ENCODE data around the gene GRHPR.
"Not testable (repeated sequence)": the region's sequence is repeated elsewhere in the genome, so short reads cannot be mapped to it uniquely, and the experiment has no call there.

The GRHPR gene

DNA sequence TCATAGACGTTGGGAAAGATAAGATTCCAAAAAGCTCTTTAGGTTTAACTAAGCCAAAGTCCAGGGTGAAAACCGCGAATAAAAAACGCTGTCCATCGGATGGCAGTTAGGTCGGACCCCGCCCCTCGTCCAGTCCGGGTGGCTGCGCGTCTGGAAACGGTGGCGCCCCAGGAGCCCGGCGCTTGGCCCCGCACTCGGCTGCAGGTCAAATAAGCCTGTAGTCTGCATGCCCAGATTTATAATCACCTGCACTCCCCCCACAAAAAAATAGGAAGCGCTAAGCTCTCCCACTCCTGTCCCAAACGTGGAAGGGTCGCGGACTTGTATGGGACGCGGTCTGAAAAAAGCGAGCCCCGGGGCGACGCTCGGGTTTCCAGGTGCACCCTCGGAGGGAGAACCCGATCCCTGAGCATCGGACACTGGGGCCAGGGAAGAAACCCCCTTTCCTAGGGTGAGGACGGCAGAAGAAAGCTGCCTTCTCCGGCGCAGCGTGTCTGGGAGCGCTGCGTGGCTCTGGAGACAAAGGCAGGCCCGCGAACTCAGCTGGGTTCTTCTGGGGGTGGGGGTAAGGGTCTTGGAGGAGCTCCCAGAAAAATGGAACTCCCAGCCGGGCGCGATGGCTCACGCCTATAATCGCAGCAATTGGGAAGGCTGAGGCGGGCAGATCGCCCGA lies 43.7 kb downstream of the GRHPR start:
- Histone ChIP-seq H3K36me3 (ENCODE audit: control insufficient read depth, insufficient read depth, low read length) (peaks cover 9% of the 10 kb centered on the region), H3K27ac (ENCODE audit: low read depth, low read length, severe bottlenecking) (peak overlapping the region; percentile 99), H3K4me1 (ENCODE audit: control insufficient read depth, insufficient read depth, low read length, poor library complexity, severe bottlenecking) (peaks cover 15% of the 10 kb centered on the region), H3K4me3 (ENCODE audit: extremely low read depth, insufficient read depth, low read length, poor library complexity, severe bottlenecking) (peak overlapping the region; percentile 76), H3K9me3 (ENCODE audit: control insufficient read depth, low read length) (no peaks in the 10 kb centered on the region)
- 0 to 1% methylated on average over 33 to 43 of the region's 47 CpGs for WGBS, 2 experiments (ENCODE audit: insufficient coverage in 2 of 2)

DNA sequence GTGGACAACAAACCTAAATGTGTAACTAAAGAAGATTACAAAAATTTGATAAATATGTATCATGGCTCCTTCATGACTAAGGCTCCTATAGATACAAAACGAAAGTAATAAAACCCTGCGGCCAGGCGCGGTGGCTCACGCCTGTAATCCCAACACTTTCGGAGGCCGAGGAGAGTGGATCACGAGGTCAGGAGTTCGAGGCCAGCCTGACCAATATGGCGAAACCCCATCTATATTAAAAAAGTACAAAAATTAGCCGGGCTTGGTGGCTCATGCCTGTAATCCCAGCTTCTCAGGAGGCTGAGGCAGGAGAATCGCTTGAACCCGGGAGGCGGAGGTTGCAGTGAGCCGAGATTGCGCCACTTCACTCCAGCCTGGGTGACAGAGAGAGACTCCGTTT lies 45.0 kb downstream of the GRHPR start:
- H3K36me3 ChIP-seq (ENCODE audit: control insufficient read depth, insufficient read depth, low read length); H3K4me3 ChIP-seq (ENCODE audit: extremely low read depth, insufficient read depth, low read length, poor library complexity, severe bottlenecking); H3K9me3 ChIP-seq (ENCODE audit: control insufficient read depth, low read length); H3K27ac ChIP-seq (ENCODE audit: low read depth, low read length, severe bottlenecking): not testable (repeated sequence)
- peaks cover 23% of the 10 kb centered on the region for H3K4me1 ChIP-seq (ENCODE audit: control insufficient read depth, insufficient read depth, low read length, poor library complexity, severe bottlenecking)
- WGBS, 2 experiments (ENCODE audit: insufficient coverage in 2 of 2) = 95 to 98% methylated on average over 13 of the region's 17 CpGs

GRCh38 chr9:37468620-37469019 lies 46.1 kb downstream of the GRHPR start:
- Histone ChIP-seq H3K9me3 (ENCODE audit: control insufficient read depth, low read length) (no peaks in the 10 kb centered on the region), H3K27ac (ENCODE audit: low read depth, low read length, severe bottlenecking) (no peak overlapping the region), H3K36me3 (ENCODE audit: control insufficient read depth, insufficient read depth, low read length) (no peaks in the 10 kb centered on the region), H3K4me3 (ENCODE audit: extremely low read depth, insufficient read depth, low read length, poor library complexity, severe bottlenecking) (no peak overlapping the region), H3K4me1 (ENCODE audit: control insufficient read depth, insufficient read depth, low read length, poor library complexity, severe bottlenecking) (peaks cover 15% of the 10 kb centered on the region)
- 94 to 100% methylated on average over 5 of the region's 6 CpGs for WGBS, 2 experiments (ENCODE audit: insufficient coverage in 2 of 2)

GRCh38 chr9:37471942-37472684 lies 49.6 kb downstream of the GRHPR start:
- Histone ChIP-seq H3K4me3 (ENCODE audit: extremely low read depth, insufficient read depth, low read length, poor library complexity, severe bottlenecking) (peak overlapping the region; percentile 7), H3K9me3 (ENCODE audit: control insufficient read depth, low read length) (peaks cover 11% of the 10 kb centered on the region), H3K4me1 (ENCODE audit: control insufficient read depth, insufficient read depth, low read length, poor library complexity, severe bottlenecking) (peaks cover 11% of the 10 kb centered on the region), H3K27ac (ENCODE audit: low read depth, low read length, severe bottlenecking) (peak overlapping the region; percentile 99), H3K36me3 (ENCODE audit: control insufficient read depth, insufficient read depth, low read length) (no peaks in the 10 kb centered on the region)
- 33 to 34% methylated on average over 4 of the region's 7 CpGs for WGBS, 2 experiments (ENCODE audit: insufficient coverage in 2 of 2)

- not testable (repeated sequence) for H3K27ac ChIP-seq (ENCODE audit: low read depth, low read length, severe bottlenecking); H3K4me3 ChIP-seq (ENCODE audit: extremely low read depth, insufficient read depth, low read length, poor library complexity, severe bottlenecking); H3K36me3 ChIP-seq (ENCODE audit: control insufficient read depth, insufficient read depth, low read length)
- Histone ChIP-seq H3K9me3 (ENCODE audit: control insufficient read depth, low read length) (peaks cover 11% of the 10 kb centered on the region), H3K4me1 (ENCODE audit: control insufficient read depth, insufficient read depth, low read length, poor library complexity, severe bottlenecking) (peaks cover 11% of the 10 kb centered on the region)
- 33 to 59% methylated on average over 3 to 5 of the region's 6 CpGs for WGBS, 2 experiments (ENCODE audit: insufficient coverage in 2 of 2)
Measured at GRCh38 chr9:37473982-37474381, 51.5 kb downstream of the GRHPR start.

- H3K36me3 ChIP-seq (ENCODE audit: control insufficient read depth, insufficient read depth, low read length) = no peaks in the 10 kb centered on the region
- peaks cover 11% of the 10 kb centered on the region for H3K4me1 ChIP-seq (ENCODE audit: control insufficient read depth, insufficient read depth, low read length, poor library complexity, severe bottlenecking)
- no peak overlapping the region for H3K27ac ChIP-seq (ENCODE audit: low read depth, low read length, severe bottlenecking)
- H3K9me3 ChIP-seq (ENCODE audit: control insufficient read depth, low read length) = peaks cover 11% of the 10 kb centered on the region
- whole genome bisulfite sequencing, 2 experiments (ENCODE audit: insufficient coverage in 2 of 2) = no CpG with 5 or more reads among the region's 3 CpGs
- H3K4me3 ChIP-seq (ENCODE audit: extremely low read depth, insufficient read depth, low read length, poor library complexity, severe bottlenecking) = no peak overlapping the region
Measured at GRCh38 chr9:37474438-37474837, 51.9 kb downstream of the GRHPR start.

DNA sequence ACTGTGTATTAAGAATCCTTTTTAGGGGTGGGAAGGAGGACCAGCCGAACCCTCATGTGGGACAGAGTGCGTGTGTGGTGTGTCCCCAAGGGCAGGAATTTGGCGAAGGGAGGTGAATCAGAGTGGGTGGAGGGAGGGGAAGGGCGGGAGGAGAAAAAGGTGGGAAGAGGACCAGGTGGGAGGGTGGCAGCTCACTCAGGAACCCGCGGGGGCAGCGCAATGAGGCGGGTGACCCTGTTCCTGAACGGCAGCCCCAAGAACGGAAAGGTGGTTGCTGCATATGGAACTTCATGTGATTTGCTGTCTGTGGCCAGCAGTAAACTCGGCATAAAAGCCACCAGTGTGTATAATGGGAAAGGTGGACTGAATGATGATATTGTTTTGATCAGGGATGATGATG lies 54.4 kb downstream of the GRHPR start:
- Histone ChIP-seq H3K9me3 (ENCODE audit: control insufficient read depth, low read length) (peaks cover 11% of the 10 kb centered on the region), H3K36me3 (ENCODE audit: control insufficient read depth, insufficient read depth, low read length) (no peaks in the 10 kb centered on the region), H3K4me3 (ENCODE audit: extremely low read depth, insufficient read depth, low read length, poor library complexity, severe bottlenecking) (no peak overlapping the region), H3K4me1 (ENCODE audit: control insufficient read depth, insufficient read depth, low read length, poor library complexity, severe bottlenecking) (peaks cover 7% of the 10 kb centered on the region), H3K27ac (ENCODE audit: low read depth, low read length, severe bottlenecking) (no peak overlapping the region)
- 93 to 96% methylated on average over 11 of the region's 11 CpGs for WGBS, 2 experiments (ENCODE audit: insufficient coverage in 2 of 2)

DNA sequence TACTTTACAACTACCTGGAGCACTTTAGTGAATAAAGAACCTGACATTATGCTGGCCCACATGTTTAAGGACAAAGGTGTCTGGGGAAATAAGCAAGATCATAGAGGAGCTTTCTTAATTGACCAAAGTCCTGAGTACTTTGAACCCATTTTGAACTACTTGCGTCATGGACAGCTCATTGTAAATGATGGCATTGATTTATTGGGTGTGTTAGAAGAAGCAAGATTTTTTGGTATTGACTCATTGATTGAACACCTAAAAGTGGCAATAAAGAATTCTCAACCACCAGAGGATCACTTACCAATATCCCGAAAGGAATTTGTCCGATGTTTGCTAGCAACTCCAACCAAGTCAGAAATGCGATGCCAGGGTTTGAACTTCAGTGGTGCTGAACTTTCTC lies 54.9 kb downstream of the GRHPR start:
- H3K36me3 ChIP-seq (ENCODE audit: control insufficient read depth, insufficient read depth, low read length); H3K4me1 ChIP-seq (ENCODE audit: control insufficient read depth, insufficient read depth, low read length, poor library complexity, severe bottlenecking); H3K27ac ChIP-seq (ENCODE audit: low read depth, low read length, severe bottlenecking); H3K4me3 ChIP-seq (ENCODE audit: extremely low read depth, insufficient read depth, low read length, poor library complexity, severe bottlenecking): not testable (repeated sequence)
- H3K9me3 ChIP-seq (ENCODE audit: control insufficient read depth, low read length) = peaks cover 11% of the 10 kb centered on the region
- WGBS, 2 experiments (ENCODE audit: insufficient coverage in 2 of 2) = 92% methylated on average over 3 to 4 of the region's 4 CpGs

DNA sequence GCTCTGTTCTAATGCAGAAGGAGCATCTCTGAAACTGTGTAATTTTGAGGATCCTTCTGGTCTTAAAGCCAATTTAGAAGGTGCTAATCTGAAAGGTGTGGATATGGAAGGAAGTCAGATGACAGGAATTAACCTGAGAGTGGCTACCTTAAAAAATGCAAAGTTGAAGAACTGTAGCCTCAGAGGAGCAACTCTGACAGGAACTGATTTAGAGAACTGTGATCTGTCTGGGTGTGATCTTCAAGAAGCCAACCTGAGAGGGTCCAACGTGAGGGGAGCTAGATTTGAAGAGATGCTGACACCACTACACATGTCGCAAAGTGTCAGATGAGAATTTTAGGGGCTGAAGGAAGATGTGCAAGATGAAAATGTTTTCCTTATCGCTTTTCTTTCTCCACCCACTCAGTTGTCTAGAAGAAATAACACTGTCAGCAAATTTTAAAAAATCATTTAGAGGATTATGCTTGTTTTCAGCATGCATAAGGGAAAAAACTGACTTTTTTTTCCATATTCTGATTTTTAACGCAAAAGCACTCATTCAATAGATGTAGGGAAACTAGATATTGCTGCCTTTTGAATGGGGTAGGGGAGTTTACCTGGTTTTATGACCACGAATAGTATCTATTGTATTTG lies 55.6 kb downstream of the GRHPR start:
- not testable (repeated sequence) for H3K36me3 ChIP-seq (ENCODE audit: control insufficient read depth, insufficient read depth, low read length); H3K4me1 ChIP-seq (ENCODE audit: control insufficient read depth, insufficient read depth, low read length, poor library complexity, severe bottlenecking); H3K4me3 ChIP-seq (ENCODE audit: extremely low read depth, insufficient read depth, low read length, poor library complexity, severe bottlenecking); H3K27ac ChIP-seq (ENCODE audit: low read depth, low read length, severe bottlenecking)
- H3K9me3 ChIP-seq (ENCODE audit: control insufficient read depth, low read length) = peaks cover 11% of the 10 kb centered on the region
- 64 to 70% methylated on average over 2 of the region's 5 CpGs for WGBS, 2 experiments (ENCODE audit: insufficient coverage in 2 of 2)

GRCh38 chr9:37480759-37481158 lies 58.3 kb downstream of the GRHPR start:
- H3K27ac ChIP-seq (ENCODE audit: low read depth, low read length, severe bottlenecking) = no peak overlapping the region
- WGBS, 2 experiments (ENCODE audit: insufficient coverage in 2 of 2) = 100% methylated on average over 1 of the region's 3 CpGs
- H3K36me3 ChIP-seq (ENCODE audit: control insufficient read depth, insufficient read depth, low read length) = no peaks in the 10 kb centered on the region
- peaks cover 11% of the 10 kb centered on the region for H3K4me1 ChIP-seq (ENCODE audit: control insufficient read depth, insufficient read depth, low read length, poor library complexity, severe bottlenecking)
- H3K4me3 ChIP-seq (ENCODE audit: extremely low read depth, insufficient read depth, low read length, poor library complexity, severe bottlenecking) = no peak overlapping the region
- no peaks in the 10 kb centered on the region for H3K9me3 ChIP-seq (ENCODE audit: control insufficient read depth, low read length)

All from mesodermal cell (in vitro differentiated cells).